ENCODE data around the gene PSMB8. TPM values are rescaled to one million over a fixed set of nuclear protein-coding genes. Genes with fewer than 3 reads are reported as not detected.

The PSMB8 gene
- total and polyA plus RNA-seq, 2 of the 8 experiments (the other 6 are each of a cell fraction or from before 2014, with no cell fraction given) = 18.4 to 43.0 TPM

- CTCF ChIA-PET (ENCODE audit: partially characterized antibody) = interaction anchor here (0.9 to 1.0 kb wide), 2 partner anchors 57 to 283 kb away, joined by 3 read pairs; no protein-coding TSS in a partner anchor
- Histone ChIP-seq H3K27ac (ENCODE audit: low read depth, low read length) (no peak overlapping the region), H4K91ac (replicated peaks; ENCODE audit: insufficient read length, low read length) (no peak overlapping the region), H4K5ac (ENCODE audit: insufficient read length, low read depth, low read length) (no peak overlapping the region), H3K4ac (replicated peaks; ENCODE audit: insufficient read length, low read depth, low read length) (no peak overlapping the region), H2BK5ac (ENCODE audit: low read depth, low read length) (no peak overlapping the region), H3K79me1 (ENCODE audit: low read depth, low read length) (no peaks in the 10 kb centered on the region), H3K79me2 (ENCODE audit: control insufficient read depth in 1 of 2, insufficient read depth in 2 of 2, low read length in 2 of 2) (peaks cover 0 to 5% of the 10 kb centered on the region in 2 experiments; a peak in 1 of 4 replicates), H2BK12ac (ENCODE audit: low read depth, low read length) (no peak overlapping the region), H3K4me3 (ENCODE audit: extremely low read depth in 1 of 4, insufficient read depth in 2 of 4, low read depth in 3 of 4, low read length in 4 of 4) (no peak overlapping the region), H3K18ac (ENCODE audit: extremely low read depth, low read length) (no peak overlapping the region), H2AFZ (ENCODE audit: low read length) (no peak overlapping the region), H2BK15ac (ENCODE audit: low read length) (no peak overlapping the region), H3K36me3 (ENCODE audit: control insufficient read depth in 2 of 4, insufficient read depth in 4 of 4, low read length in 3 of 4) (no peaks in the 10 kb centered on the region), H2BK120ac (replicated peaks; ENCODE audit: low read depth, low read length) (no peak overlapping the region), H3K23ac (ENCODE audit: insufficient read length) (no peak overlapping the region), H3K4me2 (ENCODE audit: insufficient read depth in 1 of 2, low read depth in 2 of 2, low read length in 2 of 2) (no peak overlapping the region), H3K23me2 (ENCODE audit: low read depth, low read length) (peaks cover 7% of the 10 kb centered on the region), H3K9ac (replicated peaks in 1 of 4; ENCODE audit: extremely low read depth in 1 of 4, low read depth in 3 of 4, low read length in 3 of 4) (no peak overlapping the region), H2AK5ac (ENCODE audit: low read depth, low read length) (no peak overlapping the region), H3K14ac (ENCODE audit: insufficient read length) (no peak overlapping the region), H3K4me1 (replicated peaks in 1 of 4; ENCODE audit: control insufficient read depth in 3 of 4, insufficient read depth in 4 of 4, low read length in 3 of 4) (peaks cover 0 to 4% (median 1%) of the 10 kb centered on the region in 4 experiments; a peak in 2 of 7 replicates), H3K56ac (replicated peaks; ENCODE audit: insufficient read length, low read depth, low read length) (no peak overlapping the region), H2BK20ac (ENCODE audit: low read length) (no peak overlapping the region), H3K27me3 (replicated peaks in 1 of 4; ENCODE audit: control insufficient read depth in 3 of 4, extremely low read depth in 1 of 4, insufficient read depth in 3 of 4, low read length in 3 of 4) (no peaks in the 10 kb centered on the region; a peak in 1 of 7 replicates), H4K8ac (ENCODE audit: extremely low read depth, insufficient read depth, low read length) (no peak overlapping the region), H4K20me1 (replicated peaks in 1 of 2; ENCODE audit: control insufficient read depth in 1 of 2, insufficient read depth in 2 of 2, low read length in 2 of 2) (peaks cover 0 to 2% of the 10 kb centered on the region in 2 experiments), H3K9me3 (ENCODE audit: insufficient read depth in 2 of 2, low read depth in 1 of 2, low read length in 1 of 2) (no peaks in the 10 kb centered on the region)
- POLR2A ChIA-PET (ENCODE audit: partially characterized antibody) = no interaction called here
- WGBS, 2 experiments (ENCODE audit: extremely low coverage in 1 of 2, insufficient coverage in 1 of 2, insufficient read length in 1 of 2, insufficient replicate concordance in 2 of 2, low coverage in 1 of 2, low lambda C conversion rate in 2 of 2, missing lambda C conversion rate in 1 of 2) = 85% methylated on average over 1 of the region's 1 CpG; no CpG with 5 or more reads in 1 of the 2 experiments
- DNase-seq (ENCODE audit: low read depth in 1 of 2, low spot score in 2 of 2) = no peak
- no peak for FAIRE-seq
- TF ChIP-seq CTCF (IDR thresholded peaks at IDR 0.05; ENCODE audit: control extremely low read depth in 1 of 3, insufficient read depth in 1 of 3, low read depth in 1 of 3, low read length in 3 of 3) (no peak), CEBPB (IDR thresholded peaks at IDR 0.05; ENCODE audit: low read depth, low read length) (no peak), POLR2A (IDR thresholded peaks at IDR 0.05; ENCODE audit: control extremely low read depth in 1 of 2, low read depth in 2 of 2, low read length in 2 of 2) (no peak), SRF (IDR thresholded peaks at IDR 0.05; ENCODE audit: low read depth, low read length) (no peak), TBP (IDR thresholded peaks at IDR 0.05; ENCODE audit: low read depth, low read length) (no peak), ZNF274 (IDR thresholded peaks at IDR 0.05; ENCODE audit: borderline replicate concordance, extremely low read depth, low read length) (no peak), SIRT6 (IDR thresholded peaks at IDR 0.05; ENCODE audit: low read length) (no peak), JUND (IDR thresholded peaks at IDR 0.05; ENCODE audit: low read length) (no peak), RFX5 (IDR thresholded peaks at IDR 0.05; ENCODE audit: borderline replicate concordance, low read depth, low read length) (no peak), RXRA (IDR thresholded peaks at IDR 0.05; ENCODE audit: insufficient read depth, low read depth, low read length) (no peak), NANOG (IDR thresholded peaks at IDR 0.05; ENCODE audit: insufficient read depth, low read depth, low read length, poor library complexity, severe bottlenecking) (no peak), CREB1 (IDR thresholded peaks at IDR 0.05) (no peak), EP300 (IDR thresholded peaks at IDR 0.05; ENCODE audit: borderline replicate concordance in 1 of 2, low read depth in 2 of 2, low read length in 2 of 2) (no peak)
Observed at GRCh38 chr6:32890831-32891230, 47.0 kb upstream of the PSMB8 start.
